ENCODE results near the gene OTUD1.
"Not testable (repeated sequence)": the region's sequence is repeated elsewhere in the genome, so short reads cannot be mapped to it uniquely, and the experiment has no call there.

The OTUD1 gene, protein sequence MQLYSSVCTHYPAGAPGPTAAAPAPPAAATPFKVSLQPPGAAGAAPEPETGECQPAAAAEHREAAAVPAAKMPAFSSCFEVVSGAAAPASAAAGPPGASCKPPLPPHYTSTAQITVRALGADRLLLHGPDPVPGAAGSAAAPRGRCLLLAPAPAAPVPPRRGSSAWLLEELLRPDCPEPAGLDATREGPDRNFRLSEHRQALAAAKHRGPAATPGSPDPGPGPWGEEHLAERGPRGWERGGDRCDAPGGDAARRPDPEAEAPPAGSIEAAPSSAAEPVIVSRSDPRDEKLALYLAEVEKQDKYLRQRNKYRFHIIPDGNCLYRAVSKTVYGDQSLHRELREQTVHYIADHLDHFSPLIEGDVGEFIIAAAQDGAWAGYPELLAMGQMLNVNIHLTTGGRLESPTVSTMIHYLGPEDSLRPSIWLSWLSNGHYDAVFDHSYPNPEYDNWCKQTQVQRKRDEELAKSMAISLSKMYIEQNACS

DNA sequence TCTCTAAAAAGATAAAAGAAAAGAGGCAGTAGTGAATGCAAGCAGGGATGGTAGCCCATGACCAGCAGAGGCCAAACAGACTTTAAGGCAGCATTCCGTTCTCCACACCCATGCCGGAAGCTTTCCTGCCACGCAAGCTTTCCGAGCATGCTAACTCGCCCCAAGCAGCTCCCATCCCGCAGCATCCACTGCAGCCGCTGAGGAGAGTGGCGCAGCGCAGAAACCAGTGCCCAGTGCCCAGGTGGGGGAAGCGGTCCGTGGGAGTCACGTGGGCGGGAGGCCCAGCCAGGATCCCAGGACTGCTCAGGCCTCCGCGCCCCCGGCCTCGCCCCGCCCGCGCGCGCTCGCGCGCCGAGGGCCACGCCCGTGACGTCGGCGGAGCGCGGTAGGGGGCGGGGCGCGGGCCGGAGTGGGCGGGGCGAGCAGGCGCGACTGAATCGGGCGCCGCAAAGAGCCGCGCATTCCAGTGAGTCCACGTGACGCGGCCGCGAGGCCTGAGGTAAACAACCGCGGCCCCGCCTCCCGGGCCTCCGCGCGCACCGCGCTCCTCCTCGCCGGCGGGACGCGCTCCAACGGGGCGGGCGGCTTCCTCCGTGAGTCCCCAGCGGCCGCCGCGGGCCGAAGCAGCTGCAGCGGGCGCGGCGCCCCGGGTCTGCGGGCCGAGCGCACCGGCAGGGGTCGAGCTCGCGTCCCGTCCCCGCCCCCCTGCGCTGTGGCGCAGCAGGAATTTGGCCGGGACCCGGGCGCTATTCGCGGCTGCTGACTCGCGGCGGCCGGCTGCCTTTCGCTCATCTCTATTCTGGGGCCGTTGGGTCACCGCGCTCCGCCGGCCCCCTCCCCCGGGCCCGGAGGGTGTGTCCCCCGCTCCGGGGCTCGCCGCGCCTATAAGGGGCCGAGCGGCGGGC lies at the start of gene OTUD1:
OTUD1 (plus strand) TSS at position 529 of the 905 bp plus-strand sequence. CDS start 383 bp downstream, outside the sequence.
- Histone ChIP-seq H4K20me1 (ENCODE audit: insufficient read depth) (no peaks in the 10 kb centered on the region), H3K4me3 (IDR thresholded peaks at IDR 0.05; ENCODE audit: insufficient read depth, low read depth, low read length) (peak within 1 kb of the TSS; percentile 24), H3K4me1 (ENCODE audit: low read depth, poor library complexity, severe bottlenecking) (peaks cover 30% of the 10 kb centered on the region), H3K9ac (peak within 1 kb of the TSS; percentile 65), H2AFZ (ENCODE audit: low read depth) (peak within 1 kb of the TSS; percentile 80), H3K4me2 (peak within 1 kb of the TSS; percentile 64), H3K36me3 (ENCODE audit: insufficient read depth) (no peaks in the 10 kb centered on the region), H3K79me2 (ENCODE audit: insufficient read depth, low read depth) (peaks cover 36% of the 10 kb centered on the region), H3K27ac (peak within 1 kb of the TSS; percentile 51), H3K27me3 (ENCODE audit: insufficient read depth, low read depth) (no peaks in the 10 kb centered on the region)
- TF ChIP-seq, protein P1, sequence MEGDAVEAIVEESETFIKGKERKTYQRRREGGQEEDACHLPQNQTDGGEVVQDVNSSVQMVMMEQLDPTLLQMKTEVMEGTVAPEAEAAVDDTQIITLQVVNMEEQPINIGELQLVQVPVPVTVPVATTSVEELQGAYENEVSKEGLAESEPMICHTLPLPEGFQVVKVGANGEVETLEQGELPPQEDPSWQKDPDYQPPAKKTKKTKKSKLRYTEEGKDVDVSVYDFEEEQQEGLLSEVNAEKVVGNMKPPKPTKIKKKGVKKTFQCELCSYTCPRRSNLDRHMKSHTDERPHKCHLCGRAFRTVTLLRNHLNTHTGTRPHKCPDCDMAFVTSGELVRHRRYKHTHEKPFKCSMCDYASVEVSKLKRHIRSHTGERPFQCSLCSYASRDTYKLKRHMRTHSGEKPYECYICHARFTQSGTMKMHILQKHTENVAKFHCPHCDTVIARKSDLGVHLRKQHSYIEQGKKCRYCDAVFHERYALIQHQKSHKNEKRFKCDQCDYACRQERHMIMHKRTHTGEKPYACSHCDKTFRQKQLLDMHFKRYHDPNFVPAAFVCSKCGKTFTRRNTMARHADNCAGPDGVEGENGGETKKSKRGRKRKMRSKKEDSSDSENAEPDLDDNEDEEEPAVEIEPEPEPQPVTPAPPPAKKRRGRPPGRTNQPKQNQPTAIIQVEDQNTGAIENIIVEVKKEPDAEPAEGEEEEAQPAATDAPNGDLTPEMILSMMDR (conservative IDR thresholded peaks at IDR 0.05; ENCODE audit: low read depth, low read length), result no peak

DNA sequence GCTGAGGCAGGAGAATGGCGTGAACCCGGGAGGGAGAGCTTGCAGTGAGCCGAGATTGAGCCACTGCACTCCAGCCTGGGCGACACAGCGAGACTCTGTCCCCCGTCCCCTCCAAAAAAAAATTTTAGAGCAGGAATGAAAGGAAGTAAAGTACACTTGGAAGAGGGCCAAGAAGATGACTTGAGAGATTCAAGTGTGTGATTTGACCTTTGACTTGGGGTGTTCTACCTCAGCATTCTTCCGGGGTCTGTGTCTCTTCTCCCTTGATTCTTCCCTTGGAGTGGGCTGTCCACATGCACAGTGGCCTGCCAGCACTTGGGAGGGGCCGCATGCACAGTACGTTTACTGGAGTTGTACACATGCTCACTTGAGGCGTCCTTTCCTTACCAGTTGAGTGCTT lies 48.5 kb upstream of the OTUD1 start:
- H3K9ac ChIP-seq; H3K36me3 ChIP-seq (ENCODE audit: insufficient read depth); H2AFZ ChIP-seq (ENCODE audit: low read depth); H3K4me1 ChIP-seq (ENCODE audit: low read depth, poor library complexity, severe bottlenecking); H3K79me2 ChIP-seq (ENCODE audit: insufficient read depth, low read depth); H3K4me2 ChIP-seq; H3K27me3 ChIP-seq (ENCODE audit: insufficient read depth, low read depth); H3K27ac ChIP-seq; H4K20me1 ChIP-seq (ENCODE audit: insufficient read depth); H3K4me3 ChIP-seq (IDR thresholded peaks at IDR 0.05; ENCODE audit: insufficient read depth, low read depth, low read length): not testable (repeated sequence)

DNA sequence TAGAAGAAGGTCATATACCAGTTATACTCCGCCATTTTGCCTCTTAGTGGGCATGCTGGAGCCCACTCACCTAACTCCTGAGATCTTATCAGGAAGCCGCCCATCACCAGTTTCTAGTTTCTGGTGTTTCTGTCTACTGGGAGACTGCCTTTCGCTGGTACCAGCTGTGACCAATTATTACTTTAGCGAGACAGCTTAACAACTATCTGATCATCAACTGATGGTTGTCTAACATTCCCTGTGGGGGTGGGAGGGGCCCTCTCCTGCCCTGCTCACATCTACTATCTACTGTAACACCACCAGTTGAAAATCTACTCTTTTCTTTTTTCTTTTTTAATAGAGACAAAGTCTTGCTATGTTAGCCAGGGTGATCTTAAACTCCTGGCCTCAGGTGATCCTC lies 48.1 kb upstream of the OTUD1 start:
- Histone ChIP-seq H3K27me3 (ENCODE audit: insufficient read depth, low read depth) (no peaks in the 10 kb centered on the region), H3K4me2 (no peak overlapping the region), H3K79me2 (ENCODE audit: insufficient read depth, low read depth) (no peaks in the 10 kb centered on the region), H4K20me1 (ENCODE audit: insufficient read depth) (no peaks in the 10 kb centered on the region), H3K27ac (no peak overlapping the region), H3K9ac (no peak overlapping the region), H3K36me3 (ENCODE audit: insufficient read depth) (no peaks in the 10 kb centered on the region), H2AFZ (ENCODE audit: low read depth) (no peak overlapping the region), H3K4me3 (IDR thresholded peaks at IDR 0.05; ENCODE audit: insufficient read depth, low read depth, low read length) (no peak overlapping the region), H3K4me1 (ENCODE audit: low read depth, poor library complexity, severe bottlenecking) (no peaks in the 10 kb centered on the region)
- TF ChIP-seq, protein P1 (conservative IDR thresholded peaks at IDR 0.05; ENCODE audit: low read depth, low read length), result no peak

DNA sequence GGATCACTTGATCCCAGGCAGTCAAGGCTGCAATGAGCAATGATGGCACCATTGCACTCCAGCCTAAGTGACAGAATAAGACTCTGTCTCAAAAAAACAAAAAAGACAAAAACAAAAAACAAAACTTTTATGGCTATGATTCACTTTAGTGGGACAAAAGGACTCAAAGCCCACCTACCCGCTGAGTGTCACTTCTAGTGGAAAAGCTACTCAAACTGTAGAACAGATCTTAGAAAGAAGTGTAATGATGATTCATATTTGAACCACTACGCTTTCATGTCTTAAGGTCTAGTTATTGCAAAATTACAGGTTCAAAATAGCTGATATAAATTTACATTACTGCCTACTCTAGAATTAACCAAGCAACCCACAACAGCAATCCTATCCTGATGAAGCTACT lies 47.1 kb upstream of the OTUD1 start:
- Histone ChIP-seq H3K4me3 (IDR thresholded peaks at IDR 0.05; ENCODE audit: insufficient read depth, low read depth, low read length) (no peak overlapping the region), H3K36me3 (ENCODE audit: insufficient read depth) (no peaks in the 10 kb centered on the region), H4K20me1 (ENCODE audit: insufficient read depth) (no peaks in the 10 kb centered on the region), H2AFZ (ENCODE audit: low read depth) (no peak overlapping the region), H3K27ac (no peak overlapping the region), H3K4me2 (no peak overlapping the region), H3K27me3 (ENCODE audit: insufficient read depth, low read depth) (no peaks in the 10 kb centered on the region), H3K4me1 (ENCODE audit: low read depth, poor library complexity, severe bottlenecking) (no peaks in the 10 kb centered on the region), H3K79me2 (ENCODE audit: insufficient read depth, low read depth) (no peaks in the 10 kb centered on the region), H3K9ac (no peak overlapping the region)
- TF ChIP-seq, protein P1 (conservative IDR thresholded peaks at IDR 0.05; ENCODE audit: low read depth, low read length), result no peak

Measured in KMS-11 (cell line).